Breast epithelium (tissue), 3 donors: ENCODE data around the gene GRIN2C.

Experiments used
- CTCF ChIP-seq, 3 donors: fragments of 450-650 bp; IDR thresholded peaks; one replicate each; pipeline ENCODE4 v1.5.1; 2016 to 2017; ENCODE audit warnings: antibody characterized with exemption in 3 of 3, mild to moderate bottlenecking in 3 of 3, moderate library complexity in 3 of 3
- POLR2A ChIP-seq: fragments of 450-650 bp; IDR thresholded peaks from one replicate; pipeline ENCODE4 v1.6.1; 2016; ENCODE audit warnings: antibody characterized with exemption, mild to moderate bottlenecking, moderate library complexity
- POLR2AphosphoS5 ChIP-seq, 3 donors: sonication (generic); formaldehyde crosslinking; IDR thresholded peaks; one replicate each; pipeline ENCODE4 v1.6.1; 2017; ENCODE audit warnings: antibody characterized with exemption in 3 of 3

- TF ChIP-seq CTCF (IDR thresholded peaks at IDR 0.05) (no peak), POLR2A (no peak), POLR2AphosphoS5 (IDR thresholded peaks at IDR 0.05) (no peak)
Observed at GRCh38 chr17:74881073-74881472, 21.4 kb upstream of the GRIN2C start.
